HG03175 (cell line): ENCODE results near the gene PPM1M.
"Not testable (repeated sequence)": the region's sequence is repeated elsewhere in the genome, so short reads cannot be mapped to it uniquely, and the experiment has no call there.

Experiments
- ATAC-seq: cut with Tn5 transposase; IDR thresholded peaks from one replicate; pipeline ENCODE4 v1.9.1; 2021; ENCODE audit warnings: mild to moderate bottlenecking, moderate library complexity; ENCODE audit not compliant: unreplicated experiment

Gene PPM1M

DNA sequence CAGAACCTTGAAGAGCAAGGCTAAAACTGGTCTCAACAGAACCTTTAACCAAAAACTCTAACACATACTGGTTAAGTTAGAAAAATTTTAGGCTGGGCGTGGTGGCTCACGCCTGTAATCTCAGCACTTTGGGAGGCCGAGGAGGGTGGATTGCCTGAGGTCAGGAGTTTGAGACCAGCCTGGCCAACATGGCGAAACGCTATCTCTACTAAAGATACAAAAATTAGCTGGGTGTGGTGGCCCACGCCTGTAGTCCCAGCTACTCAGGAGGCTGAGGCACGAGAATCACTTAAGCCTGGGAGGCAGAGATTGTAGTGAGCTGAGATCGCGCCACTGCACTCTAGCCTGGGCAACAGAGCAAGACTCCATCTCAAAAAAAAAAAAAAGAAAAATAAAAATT lies 26.6 kb downstream of the PPM1M start:
- not testable (repeated sequence) for ATAC-seq

DNA sequence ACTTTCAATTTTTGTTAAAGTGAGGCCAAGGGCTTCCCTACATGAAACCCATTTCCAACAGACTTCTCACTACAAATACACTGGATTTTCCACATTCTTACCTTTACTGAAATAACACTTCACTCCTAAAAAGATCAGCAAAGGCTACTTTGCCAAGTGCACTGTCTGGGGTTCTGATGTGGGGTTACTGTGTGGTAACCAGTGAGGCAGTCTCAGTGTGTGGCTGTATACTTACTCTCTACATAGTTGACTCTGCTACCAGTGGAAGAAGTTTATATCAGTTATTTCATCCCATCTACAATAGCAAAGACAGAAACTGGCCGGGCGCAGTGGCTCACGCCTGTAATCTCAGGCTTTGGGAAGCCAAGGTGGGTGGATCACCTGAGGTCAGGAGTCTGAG lies 27.3 kb downstream of the PPM1M start:
- no peak for ATAC-seq

DNA sequence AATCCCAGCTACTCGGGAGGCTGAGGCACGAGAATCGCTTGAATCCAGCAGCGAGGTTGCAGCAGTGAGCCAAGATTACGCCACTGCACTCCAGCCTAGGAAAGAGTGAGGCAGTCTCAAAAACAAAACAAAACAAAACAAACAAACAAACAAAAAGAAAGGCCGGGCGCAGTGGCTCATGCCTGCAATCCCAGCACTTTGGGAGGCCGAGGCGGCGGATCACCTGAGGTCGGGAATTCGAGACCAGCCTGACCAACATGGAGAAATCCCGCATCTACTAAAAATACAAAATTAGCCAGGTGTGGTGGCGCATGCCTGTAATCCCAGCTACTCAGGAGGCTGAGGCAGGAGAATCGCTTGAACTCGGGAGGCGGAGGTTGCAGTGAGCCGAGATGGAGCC lies 29.2 kb downstream of the PPM1M start:
- ATAC-seq, result not testable (repeated sequence)

DNA sequence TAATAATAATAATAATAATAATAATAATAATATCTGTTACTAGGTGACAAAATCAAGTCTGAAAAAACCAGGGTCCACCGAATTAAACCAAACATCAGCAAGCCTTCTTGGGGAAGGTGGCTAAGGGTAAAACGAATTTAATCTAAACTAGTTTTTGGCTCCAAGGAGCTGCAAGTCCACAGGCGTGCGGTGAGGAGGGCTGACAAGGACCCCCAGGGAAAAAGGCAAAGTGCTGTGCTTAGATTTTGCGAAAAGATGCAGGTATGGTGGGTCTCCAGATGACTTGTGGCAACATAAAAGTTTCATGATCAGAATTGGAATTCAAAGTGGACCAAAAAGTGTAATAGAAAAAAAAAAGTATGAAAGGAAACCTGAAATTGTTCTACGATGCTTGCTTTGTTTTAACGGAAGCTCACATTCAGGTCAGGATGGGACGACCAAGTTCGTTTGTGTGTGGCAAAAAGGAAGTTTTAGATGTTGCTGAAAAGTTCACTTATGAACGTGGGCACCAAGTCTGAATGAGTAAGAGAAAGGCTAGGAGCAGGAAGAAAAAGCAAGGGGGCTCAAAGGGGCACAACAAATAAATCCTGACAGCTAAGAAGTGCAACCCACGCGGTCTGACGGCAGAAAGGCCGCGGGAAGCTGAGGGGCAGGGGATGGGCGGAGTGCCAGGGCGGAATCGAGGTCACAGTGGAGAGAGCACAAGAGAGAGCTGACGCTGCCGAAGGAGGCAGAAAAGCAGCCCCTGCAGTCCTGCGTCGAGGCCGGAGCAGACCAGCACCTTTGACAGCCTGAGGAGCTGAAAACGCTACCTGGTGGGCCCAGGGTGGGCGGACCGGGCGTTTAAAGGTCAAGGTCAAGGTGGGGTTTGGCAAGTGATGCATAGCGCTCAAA lies 31.8 kb downstream of the PPM1M start:
- ATAC-seq, result no peak

DNA sequence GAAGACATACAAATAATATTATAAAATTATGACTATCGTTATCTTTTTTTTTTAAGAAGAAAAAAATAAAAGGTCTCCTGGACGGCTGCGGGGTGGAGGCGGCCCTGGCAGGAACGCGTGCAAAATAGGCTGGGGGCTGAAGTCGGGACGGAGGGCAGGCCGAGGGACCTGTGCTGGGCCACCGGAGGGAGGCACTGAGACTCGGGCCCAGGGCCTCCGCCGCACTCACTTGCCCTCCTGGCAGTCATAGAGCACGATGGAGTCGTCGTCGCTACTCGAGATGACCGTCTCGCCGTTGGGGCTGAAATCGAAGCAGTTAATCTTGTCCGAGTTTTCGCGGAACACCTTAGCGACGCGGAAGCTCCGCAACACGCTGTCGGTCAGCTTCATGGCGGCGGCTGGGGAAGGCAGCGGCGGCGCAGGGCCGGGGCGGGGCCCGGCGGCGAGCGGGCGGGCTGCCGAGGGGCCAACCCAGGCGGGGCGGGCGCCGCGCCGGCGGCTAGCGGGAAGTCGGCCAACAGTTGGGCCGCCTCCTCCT lies 32.5 kb downstream of the PPM1M start:
- peak; percentile 57 for ATAC-seq

DNA sequence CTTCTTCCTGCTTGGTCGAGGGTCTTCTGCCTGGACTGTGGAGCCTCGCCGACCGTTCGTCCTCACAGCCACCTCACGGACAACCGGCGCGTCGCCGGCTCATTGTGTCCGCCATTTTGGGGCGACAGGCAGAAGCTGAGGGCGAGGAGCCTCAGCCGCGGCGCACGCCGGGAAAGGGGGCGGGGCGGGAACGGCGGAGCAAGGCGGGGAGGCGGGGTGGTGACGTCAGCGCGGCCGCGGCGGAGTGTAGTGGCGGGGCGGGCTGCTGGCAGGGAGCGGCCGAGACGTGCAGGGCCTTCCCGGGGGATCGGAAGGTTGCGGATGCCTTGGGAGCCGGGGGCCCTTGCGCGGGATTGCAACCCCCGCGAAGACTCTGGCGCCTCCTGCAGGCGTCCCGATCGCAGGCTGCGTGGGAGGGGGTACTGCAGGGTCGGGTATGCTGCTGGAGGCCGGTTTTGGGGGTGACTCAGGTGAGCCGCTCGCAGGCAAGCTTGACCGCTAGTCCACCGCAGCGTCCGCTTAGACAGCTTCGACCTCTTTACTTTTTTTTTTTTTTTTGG lies 33.0 kb downstream of the PPM1M start, which contains the start of gene WDR82:
TSS of gene WDR82 (minus strand) at position 140 of the 560 bp plus-strand sequence. CDS start 288 bp downstream, outside the sequence.
- peak; percentile 87 for ATAC-seq

DNA sequence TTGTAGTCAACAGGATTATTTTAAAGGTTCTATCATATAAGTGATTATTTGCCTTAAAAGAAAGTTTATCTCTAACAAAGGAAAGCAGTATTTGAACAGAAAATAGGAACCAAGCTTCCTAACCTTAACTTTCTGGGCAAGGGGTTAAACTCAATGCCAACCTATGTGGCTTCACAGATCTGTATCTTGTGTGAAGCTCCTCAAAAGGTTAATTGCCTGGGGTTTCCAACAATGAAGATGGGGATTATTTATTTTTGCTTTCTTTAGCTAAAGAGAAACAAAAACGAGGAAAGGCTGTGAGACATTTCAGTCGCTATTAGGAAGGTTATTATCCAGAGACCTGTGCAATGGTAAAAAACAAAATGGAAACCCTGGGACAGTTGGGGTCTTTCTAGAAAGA lies 34.0 kb downstream of the PPM1M start:
- no peak for ATAC-seq

DNA sequence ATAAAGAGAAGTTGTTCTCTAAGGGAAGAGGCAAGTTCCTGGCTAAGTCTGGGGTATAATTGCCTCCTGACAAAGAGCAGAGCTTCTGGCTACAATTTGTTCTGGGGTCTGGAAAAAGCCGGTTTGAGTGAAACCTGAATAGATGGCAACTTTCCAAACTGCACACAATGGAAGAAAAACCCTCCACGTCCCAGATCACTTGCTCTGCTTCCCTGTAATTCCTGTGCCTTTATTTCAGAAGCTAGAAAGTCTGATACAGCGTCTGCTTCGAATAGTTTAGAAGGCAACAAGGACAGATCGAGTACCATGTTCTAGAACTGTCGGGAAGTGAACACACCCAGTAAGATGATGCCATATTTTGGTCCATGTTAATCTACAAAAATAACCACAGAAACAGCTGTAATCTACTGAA lies 34.5 kb downstream of the PPM1M start:
- ATAC-seq, result no peak

DNA sequence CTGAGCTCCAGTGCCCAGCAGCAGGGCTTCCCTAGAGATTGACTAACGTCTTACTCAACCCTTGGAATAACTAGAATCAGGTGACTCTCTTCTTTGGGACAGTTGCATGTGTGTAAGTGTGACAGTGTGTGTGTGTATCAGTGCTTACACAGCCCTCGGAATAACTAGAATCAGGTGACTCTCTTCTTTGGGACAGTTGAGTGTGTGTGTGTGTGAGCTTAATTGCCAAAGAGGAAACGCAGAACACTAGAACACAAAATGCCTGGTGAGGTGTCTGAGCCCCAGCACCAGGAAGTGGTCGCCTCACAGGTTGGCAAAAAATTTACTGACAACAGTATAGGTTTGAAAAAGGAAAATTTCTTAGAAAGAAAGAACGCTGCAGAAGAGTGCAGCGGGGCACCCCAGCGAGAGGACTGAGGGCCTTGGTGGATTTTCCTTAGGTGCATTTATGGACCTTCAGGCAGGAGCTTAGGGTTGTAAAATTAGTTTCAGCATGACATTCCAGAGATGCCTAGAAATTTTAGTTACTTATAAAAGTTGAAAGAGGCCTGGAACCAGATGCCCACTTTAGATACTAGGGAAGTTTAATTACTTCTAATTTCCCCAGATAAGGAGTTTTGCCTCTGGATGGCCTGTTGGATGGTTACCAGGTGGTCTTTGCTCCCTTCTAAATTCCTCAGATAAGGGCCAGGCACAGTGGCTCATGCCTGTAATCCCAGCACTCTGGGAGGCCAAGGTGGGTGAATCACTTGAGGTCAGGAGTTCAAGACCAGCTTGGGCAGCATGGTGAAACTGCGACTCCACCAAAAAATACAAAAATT lies 36.6 kb downstream of the PPM1M start:
- ATAC-seq, result no peak

DNA sequence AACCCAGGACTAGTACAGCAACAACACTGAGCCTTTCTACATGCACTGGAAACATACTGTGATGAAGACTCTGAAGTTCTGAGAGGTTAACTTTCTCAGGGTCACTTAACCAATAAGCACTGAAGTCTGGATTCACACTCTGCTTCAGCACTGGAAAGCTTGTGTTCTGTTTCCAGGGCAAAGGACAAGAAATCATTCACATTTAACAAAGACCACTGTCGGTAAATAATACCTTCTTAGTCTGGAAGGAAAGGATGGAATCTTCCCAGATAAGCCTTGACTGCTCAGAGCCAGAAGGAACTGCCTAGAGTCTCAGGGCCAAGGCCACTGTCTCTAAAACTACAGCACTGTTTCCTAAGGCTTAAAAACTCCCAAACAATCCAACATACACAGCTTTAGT lies 37.7 kb downstream of the PPM1M start:
- ATAC-seq, result no peak

DNA sequence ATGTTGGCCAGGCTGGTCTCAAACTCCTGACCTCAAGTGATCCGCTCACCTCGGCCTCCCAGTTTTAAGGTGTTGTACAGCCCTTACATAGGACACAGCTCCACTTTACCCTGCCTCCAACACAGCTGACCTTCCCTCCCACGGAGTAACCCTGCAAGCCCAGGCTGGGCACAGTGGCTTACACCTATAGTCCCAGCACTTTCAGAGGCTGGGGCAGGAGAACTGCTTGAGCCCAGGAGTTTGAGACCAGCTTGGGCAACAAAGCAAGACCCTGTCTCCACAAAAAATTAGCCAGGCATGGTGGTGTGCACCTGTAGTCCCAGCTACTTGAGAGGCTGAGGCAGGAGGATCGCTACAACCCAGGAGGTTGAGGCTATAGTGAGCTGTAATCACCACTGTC lies 38.5 kb downstream of the PPM1M start:
- ATAC-seq, result not testable (repeated sequence)

DNA sequence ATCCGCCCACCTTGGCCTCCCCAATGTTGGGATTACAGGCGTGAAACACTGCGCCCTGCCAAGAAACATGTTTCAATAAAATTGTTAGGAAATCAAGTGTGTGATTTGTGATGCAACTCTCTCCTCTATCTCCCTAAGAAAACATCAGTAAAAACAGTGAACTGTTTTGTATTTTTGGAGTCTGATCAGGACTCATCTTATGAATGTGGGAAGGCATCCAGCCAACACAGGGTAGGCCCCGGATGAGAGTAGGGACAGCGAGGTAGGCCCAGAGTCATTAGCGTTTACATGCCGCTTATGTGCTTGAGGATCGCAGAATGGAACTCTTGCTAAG lies 41.2 kb downstream of the PPM1M start:
- ATAC-seq, result no peak

DNA sequence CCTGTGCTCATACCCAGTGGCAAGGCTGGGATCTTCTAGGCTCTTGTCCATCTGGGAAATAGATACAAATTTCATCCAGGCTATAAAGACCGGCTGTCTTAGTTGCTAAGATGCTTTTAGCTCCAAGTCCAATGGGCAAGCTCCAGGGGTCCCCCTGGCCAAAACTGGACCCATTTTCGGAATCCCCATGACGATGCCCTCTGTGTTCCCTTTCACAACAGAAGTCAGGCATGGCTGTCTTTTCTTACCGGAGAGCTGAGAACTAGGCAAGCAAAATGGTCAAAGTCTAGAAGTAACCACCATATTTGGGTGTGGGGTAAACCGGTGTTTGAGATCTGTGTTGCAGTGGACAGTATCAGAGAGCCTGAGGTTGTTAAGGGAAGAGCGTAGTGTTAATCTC lies 43.1 kb downstream of the PPM1M start:
- ATAC-seq, result no peak

DNA sequence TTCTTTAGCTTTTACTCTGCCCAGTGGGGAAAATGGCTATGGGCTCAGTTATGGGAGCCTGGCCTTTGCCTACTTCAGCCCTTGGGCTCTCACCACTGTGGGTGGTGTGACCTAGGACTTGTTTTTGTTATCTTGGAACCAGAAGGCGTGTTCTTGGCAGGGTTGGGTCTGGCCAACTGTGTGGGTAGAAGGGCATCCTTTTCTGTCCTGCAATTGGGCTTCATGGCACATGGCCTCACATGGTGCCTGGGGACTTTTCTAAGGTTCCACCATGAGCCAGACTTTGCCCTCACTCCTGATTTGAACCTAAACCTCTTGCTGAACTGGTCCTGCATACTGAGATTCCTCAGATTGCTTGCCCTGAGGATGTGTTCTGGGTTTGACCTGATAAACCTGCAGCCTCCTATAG lies 43.8 kb downstream of the PPM1M start:
- no peak for ATAC-seq

DNA sequence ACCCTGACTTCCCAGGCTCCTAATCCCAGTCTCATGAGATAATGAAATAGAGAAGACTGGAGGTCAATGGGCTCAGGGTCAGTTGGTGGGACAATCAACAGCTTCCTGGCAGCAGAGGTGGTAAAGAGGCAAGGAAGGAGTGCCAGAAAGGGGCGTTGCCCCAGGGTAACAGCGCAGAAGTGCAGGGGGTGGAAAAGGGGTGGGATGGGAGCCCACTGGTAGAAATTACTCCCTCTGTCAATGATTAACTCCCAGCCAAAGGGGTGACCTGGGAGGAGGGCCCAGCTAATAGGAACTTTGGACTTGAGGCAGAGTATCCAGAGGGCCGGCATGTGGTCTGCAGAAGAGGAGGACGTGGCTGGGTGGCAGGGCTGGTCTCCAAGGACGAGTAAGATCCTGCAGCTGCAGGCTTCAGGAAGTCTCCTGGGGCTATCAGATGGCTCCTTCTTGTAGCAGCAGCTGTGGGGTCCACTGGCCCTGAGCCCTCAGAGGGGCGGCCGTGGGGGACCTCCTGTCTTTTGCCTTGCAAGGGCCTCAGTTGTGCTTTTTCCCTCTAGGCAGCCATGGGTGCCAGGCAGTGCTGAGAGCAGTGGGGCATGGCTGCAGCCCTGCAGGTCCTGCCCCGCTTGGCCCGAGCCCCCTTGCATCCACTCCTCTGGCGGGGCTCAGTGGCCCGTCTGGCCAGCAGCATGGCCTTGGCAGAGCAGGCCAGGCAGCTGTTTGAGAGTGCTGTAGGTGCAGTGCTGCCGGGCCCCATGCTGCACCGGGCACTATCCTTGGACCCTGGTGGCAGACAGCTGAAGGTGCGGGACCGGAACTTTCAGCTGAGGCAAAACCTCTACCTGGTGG lies 44.4 kb downstream of the PPM1M start:
- ATAC-seq, result no peak

DNA sequence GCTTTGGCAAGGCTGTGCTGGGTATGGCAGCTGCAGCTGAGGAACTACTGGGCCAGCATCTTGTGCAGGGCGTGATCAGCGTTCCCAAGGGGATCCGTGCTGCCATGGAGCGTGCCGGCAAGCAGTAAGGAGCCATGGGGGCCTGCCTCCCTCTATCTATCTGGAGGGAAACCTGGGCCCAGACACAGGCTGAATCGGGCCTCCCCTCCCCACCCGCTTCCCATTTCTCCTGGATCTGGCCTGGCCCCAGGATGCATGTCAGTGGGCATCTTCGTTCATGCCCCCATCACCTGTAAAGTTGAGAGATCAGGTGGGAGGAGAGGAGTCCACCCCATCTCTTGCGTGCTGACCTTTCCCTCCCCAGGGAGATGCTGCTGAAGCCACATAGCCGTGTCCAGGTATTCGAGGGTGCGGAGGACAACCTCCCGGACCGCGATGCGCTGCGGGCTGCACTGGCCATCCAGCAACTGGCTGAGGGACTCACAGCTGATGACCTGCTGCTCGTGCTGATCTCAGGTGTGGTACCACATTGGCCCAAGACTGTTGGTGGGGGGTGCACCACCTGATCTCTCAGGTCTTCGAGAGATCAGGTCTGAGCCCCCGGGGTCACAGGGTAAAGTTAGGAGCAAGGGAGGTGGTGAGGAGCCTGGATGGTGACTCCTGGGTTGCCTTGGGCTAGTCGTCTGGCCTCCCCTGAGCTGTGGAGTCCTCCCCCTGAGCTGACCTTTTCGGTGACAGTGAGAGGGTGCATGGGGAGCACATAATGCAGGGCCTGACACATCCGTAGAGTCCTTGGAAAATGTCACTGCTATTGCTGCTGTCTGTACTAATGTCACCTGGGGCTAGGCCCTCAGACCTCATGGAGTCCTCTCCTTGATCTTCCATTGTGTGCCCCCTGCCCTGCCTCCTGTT lies 45.3 kb downstream of the PPM1M start:
- no peak for ATAC-seq

DNA sequence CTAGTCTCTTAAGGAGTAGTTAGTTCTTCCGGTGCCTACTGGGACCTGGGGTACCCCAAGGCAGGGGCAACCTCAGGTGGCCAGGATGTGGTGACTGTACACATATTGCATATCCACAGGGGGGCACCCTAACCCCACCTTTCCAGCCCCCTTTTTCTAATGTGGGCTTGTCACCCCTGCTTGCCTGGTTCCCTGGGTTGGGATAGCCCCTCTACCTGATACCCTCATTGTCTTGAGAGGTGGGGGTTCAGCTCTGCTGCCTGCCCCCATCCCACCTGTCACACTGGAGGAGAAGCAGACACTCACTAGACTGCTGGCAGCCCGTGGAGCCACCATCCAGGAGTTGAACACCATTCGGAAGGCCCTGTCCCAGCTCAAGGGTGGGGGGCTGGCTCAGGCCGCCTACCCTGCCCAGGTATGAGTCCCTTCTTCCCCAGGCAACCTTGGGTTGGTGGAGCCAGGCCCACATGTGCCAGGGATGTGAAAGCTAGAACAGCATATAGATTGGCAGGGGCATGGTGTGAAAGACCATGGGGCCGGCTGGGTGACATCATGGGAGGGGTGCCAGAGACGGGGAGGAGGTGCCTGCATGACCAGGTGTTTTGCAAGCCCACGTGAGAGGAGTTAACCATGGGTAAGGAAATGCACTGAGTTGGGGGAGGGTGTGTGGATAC lies 46.1 kb downstream of the PPM1M start:
- no peak for ATAC-seq

DNA sequence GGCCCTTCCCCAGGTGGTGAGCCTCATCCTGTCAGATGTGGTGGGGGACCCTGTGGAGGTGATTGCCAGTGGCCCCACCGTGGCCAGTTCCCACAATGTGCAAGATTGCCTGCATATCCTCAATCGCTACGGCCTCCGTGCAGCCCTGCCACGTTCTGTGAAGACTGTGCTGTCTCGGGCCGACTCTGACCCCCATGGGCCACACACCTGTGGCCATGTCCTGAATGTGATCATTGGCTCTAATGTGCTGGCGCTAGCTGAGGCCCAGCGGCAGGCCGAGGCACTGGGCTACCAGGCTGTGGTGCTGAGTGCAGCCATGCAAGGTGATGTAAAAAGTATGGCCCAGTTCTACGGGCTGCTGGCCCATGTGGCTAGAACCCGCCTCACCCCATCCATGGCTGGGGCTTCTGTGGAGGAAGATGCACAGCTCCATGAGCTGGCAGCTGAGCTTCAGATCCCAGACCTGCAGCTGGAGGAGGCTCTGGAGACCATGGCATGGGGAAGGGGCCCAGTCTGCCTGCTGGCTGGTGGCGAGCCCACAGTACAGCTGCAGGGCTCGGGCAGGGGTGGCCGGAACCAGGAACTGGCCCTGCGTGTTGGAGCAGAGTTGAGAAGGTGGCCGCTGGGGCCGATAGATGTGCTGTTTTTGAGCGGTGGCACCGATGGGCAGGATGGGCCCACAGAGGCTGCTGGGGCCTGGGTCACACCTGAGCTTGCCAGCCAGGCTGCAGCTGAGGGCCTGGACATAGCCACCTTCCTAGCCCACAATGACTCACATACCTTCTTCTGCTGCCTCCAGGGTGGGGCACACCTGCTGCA lies 46.9 kb downstream of the PPM1M start:
- no peak for ATAC-seq
